ENCODE measurements around the gene TECTB.

- TF ChIP-seq POLR2A (IDR thresholded peaks at IDR 0.05) (no peak), CTCF (IDR thresholded peaks at IDR 0.05) (no peak), EP300 (IDR thresholded peaks at IDR 0.05) (no peak)
Observed at GRCh38 chr10:112240441-112240840, 42.8 kb upstream of the TECTB start.
